Mucosa of descending colon (tissue), 3 donors: ENCODE results near the gene LIN28A. TPM values are rescaled to one million over a fixed set of nuclear protein-coding genes. Genes with fewer than 3 reads are reported as not detected.

Source experiments
- ATAC-seq: fragments of 200-7000 bp; cut with Tn5 transposase; one replicate; pipeline ENCODE4 v1.9.1; 2020; ENCODE audit warnings: mild to moderate bottlenecking, moderate library complexity
- DNase-seq, 3 donors: peaks; one replicate each; pipeline ENCODE4 v3.0.0-alpha.2; 2020
- H3K36me3 ChIP-seq: fragments of 200-600 bp; one replicate; pipeline ENCODE4 v1.8.0; 2021; ENCODE audit warnings: low read depth, mild to moderate bottlenecking
- H3K4me1 ChIP-seq: fragments of 200-600 bp; one replicate; pipeline ENCODE4 v1.8.0; 2021; ENCODE audit warnings: low read depth, mild to moderate bottlenecking
- H3K4me3 ChIP-seq: fragments of 200-600 bp; one replicate; pipeline ENCODE4 v1.8.0; 2021; ENCODE audit warnings: mild to moderate bottlenecking
- H3K9me3 ChIP-seq: fragments of 200-600 bp; one replicate; pipeline ENCODE4 v1.8.0; 2021; ENCODE audit warnings: mild to moderate bottlenecking
- intact Hi-C, 2 donors: fragments of 100-400 bp; cut with DNase I in 1 of 2; cut with micrococcal nuclease in 1 of 2; formaldehyde crosslinking; loops; one replicate each; pipeline versions ENCODE4 v1.11.0 to v1.11.1; 2022; cut with DNase I, micrococcal nuclease
- total RNA-seq, 3 donors: library from RNA; stranded (reverse); fragmentation: NEBNext Ultra II Directional in 2 of 3; extraction: Animal tissue kit (Norgen Biotek cat#: 25700) in 2 of 3; gene quantifications; one replicate each; pipeline versions ENCODE4 v1.2.1 to v1.2.4, GENCODE V29; 2021 to 2023
- TF ChIP-seq, protein P1 (sequence below): fragments of 200-600 bp; IDR thresholded peaks from one replicate; pipeline ENCODE4 v1.8.0; 2022; ENCODE audit warnings: antibody characterized with exemption, mild to moderate bottlenecking
- donor health status: DM: no; HTN: no; CAD: no; lungs with moderate emphysema.
- donor health status: DM: no; HTN: no; CAD: no.
- donor health status: DM: no; HTN: yes; CAD: no.

LIN28A gene
- total RNA-seq, 3 donors from 2014 or later: not detected

DNA sequence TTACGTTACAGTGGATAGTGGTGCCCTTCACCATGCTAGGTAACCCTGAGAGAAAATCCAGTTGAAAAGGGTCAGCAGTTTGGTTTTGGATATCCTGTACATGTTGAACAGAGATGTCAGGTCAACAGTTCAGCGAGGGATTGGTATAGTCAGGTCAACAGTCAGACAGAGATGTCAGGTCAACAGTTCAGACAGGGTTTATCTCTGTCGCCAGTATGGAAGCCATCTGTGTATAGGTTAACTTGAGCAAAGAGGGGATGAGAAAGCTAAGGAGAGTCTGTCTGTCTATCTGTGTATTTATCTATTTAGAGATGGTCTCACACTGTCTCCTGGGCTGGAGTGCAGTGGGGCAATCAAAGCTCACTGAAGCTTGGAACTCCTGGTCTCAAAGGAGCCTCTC is 39.3 kb downstream of the LIN28A start:
- ATAC-seq: no peak
- no peaks in the 10 kb centered on the region for H3K9me3 ChIP-seq
- DNase-seq: no peak
- intact Hi-C loops: no loop called here
- TF ChIP-seq, protein P1, sequence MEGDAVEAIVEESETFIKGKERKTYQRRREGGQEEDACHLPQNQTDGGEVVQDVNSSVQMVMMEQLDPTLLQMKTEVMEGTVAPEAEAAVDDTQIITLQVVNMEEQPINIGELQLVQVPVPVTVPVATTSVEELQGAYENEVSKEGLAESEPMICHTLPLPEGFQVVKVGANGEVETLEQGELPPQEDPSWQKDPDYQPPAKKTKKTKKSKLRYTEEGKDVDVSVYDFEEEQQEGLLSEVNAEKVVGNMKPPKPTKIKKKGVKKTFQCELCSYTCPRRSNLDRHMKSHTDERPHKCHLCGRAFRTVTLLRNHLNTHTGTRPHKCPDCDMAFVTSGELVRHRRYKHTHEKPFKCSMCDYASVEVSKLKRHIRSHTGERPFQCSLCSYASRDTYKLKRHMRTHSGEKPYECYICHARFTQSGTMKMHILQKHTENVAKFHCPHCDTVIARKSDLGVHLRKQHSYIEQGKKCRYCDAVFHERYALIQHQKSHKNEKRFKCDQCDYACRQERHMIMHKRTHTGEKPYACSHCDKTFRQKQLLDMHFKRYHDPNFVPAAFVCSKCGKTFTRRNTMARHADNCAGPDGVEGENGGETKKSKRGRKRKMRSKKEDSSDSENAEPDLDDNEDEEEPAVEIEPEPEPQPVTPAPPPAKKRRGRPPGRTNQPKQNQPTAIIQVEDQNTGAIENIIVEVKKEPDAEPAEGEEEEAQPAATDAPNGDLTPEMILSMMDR: no peak
- H3K4me3 ChIP-seq: no peak overlapping the region
- H3K4me1 ChIP-seq: no peaks in the 10 kb centered on the region
- peaks cover 10% of the 10 kb centered on the region for H3K36me3 ChIP-seq

DNA sequence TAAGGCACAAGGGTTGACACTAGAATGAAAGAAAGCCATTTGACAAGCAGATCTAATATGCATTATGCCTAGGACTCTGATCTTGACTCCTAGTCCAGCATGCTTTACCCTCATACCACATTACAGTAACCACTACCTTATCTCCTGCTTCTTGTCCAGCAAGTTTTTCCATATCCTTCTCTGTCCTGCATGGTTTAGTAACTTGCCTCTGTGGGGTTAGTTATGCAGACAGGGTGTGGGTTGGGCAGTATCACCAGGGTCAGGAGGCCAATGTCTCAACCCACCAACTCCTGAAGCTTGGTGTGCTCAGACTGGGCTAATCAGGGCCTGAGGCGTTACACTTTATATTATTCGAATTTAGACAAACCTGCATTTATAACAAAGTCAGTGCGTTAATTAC is 40.3 kb downstream of the LIN28A start:
- Histone ChIP-seq H3K9me3 (no peaks in the 10 kb centered on the region), H3K4me1 (no peaks in the 10 kb centered on the region), H3K36me3 (peaks cover 5% of the 10 kb centered on the region), H3K4me3 (no peak overlapping the region)
- TF ChIP-seq, protein P1: no peak
- intact Hi-C loops: no loop called here
- DNase-seq (no peak), ATAC-seq (no peak)

DNA sequence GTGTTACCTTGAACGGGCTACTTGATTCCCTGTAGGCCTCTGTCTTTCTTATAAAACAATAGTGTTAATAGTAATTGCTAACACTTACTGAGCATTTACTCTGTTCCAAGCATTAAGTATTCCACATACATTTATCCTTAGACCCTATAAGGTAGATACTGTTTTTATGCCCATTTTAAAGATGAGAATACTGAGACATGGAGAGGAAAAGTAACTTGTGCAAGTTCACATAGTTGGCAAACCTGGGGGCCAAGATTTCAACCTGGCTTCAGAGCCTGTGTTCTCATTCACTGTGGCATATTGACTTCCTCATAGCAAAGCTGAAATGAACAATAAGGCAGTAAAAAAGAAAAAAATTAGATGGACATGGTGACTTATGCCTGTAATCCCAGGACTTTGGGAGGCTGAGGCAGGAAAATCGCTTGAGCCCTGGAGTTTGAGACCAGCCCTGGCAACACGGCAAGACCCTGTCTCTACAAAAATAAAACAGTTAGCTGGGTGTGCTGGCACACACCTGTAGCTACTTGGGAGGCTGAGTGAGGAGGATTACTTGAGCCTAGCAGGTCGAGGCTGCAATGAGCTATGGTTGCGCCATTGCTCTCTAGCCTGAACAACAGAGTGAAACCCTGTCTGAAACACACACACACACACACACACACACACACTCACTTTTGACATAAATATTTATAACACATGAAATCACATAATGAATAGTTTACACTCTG is 42.0 kb downstream of the LIN28A start:
- Histone ChIP-seq H3K9me3 (no peaks in the 10 kb centered on the region), H3K36me3 (peaks cover 3% of the 10 kb centered on the region), H3K4me1 (no peaks in the 10 kb centered on the region), H3K4me3 (no peak overlapping the region)
- ATAC-seq (no peak), DNase-seq (no peak)
- TF ChIP-seq, protein P1: no peak
- intact Hi-C loops: no loop called here

DNA sequence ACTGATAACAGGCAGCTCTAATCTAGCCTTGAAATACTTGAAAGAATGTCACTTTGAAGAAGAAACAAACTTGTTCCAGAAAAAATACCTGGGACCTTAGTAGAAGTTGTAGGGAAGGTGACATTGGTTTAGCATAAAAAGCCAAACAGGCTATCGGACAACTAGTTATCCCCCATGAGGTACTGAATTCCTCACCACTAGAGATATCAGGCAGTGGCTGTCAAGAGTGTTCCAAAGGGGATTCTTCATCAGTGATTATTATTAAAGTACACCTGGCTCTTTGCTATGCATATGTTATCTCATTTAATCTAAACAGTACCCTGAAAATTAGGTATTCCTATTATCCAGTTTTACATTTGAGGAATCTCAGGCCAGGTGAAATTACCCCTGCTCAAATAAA is 48.5 kb downstream of the LIN28A start:
- intact Hi-C loops: no loop called here
- H3K36me3 ChIP-seq: peaks cover 10% of the 10 kb centered on the region
- ATAC-seq (no peak), DNase-seq (no peak)
- TF ChIP-seq, protein P1: no peak
- no peak overlapping the region for H3K4me3 ChIP-seq
- no peaks in the 10 kb centered on the region for H3K9me3 ChIP-seq
- no peaks in the 10 kb centered on the region for H3K4me1 ChIP-seq

DNA sequence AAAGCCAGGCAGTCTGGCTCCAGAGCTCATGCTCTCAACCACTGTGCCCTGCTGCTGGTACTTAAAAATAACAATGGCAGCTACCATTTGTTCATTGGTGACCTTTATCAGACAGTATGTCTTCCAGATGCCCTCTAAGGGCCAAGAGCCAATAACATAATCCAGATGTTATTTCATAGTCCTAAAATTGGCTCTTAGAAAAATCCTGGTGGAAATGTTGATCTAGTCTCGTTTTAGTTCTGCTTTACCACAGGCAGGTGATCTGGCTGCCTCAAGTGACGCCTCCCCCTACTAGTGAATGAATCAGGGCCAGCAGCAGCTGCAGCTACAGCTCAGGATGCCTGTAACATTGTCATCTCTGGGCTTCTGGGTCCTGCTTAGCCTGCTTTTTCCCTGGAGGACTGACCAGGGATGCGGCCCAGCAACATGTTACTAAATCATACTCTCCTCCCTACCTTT is 49.0 kb downstream of the LIN28A start:
- Histone ChIP-seq H3K9me3 (no peaks in the 10 kb centered on the region), H3K4me3 (no peak overlapping the region), H3K4me1 (no peaks in the 10 kb centered on the region), H3K36me3 (peaks cover 10% of the 10 kb centered on the region)
- TF ChIP-seq, protein P1: no peak
- intact Hi-C loops: no loop called here
- no peak for DNase-seq
- no peak for ATAC-seq
